ENCODE measurements around the gene ICAM3.
"Not testable (repeated sequence)": the region's sequence is repeated elsewhere in the genome, so short reads cannot be mapped to it uniquely, and the experiment has no call there.

Gene ICAM3, protein sequence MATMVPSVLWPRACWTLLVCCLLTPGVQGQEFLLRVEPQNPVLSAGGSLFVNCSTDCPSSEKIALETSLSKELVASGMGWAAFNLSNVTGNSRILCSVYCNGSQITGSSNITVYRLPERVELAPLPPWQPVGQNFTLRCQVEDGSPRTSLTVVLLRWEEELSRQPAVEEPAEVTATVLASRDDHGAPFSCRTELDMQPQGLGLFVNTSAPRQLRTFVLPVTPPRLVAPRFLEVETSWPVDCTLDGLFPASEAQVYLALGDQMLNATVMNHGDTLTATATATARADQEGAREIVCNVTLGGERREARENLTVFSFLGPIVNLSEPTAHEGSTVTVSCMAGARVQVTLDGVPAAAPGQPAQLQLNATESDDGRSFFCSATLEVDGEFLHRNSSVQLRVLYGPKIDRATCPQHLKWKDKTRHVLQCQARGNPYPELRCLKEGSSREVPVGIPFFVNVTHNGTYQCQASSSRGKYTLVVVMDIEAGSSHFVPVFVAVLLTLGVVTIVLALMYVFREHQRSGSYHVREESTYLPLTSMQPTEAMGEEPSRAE

DNA sequence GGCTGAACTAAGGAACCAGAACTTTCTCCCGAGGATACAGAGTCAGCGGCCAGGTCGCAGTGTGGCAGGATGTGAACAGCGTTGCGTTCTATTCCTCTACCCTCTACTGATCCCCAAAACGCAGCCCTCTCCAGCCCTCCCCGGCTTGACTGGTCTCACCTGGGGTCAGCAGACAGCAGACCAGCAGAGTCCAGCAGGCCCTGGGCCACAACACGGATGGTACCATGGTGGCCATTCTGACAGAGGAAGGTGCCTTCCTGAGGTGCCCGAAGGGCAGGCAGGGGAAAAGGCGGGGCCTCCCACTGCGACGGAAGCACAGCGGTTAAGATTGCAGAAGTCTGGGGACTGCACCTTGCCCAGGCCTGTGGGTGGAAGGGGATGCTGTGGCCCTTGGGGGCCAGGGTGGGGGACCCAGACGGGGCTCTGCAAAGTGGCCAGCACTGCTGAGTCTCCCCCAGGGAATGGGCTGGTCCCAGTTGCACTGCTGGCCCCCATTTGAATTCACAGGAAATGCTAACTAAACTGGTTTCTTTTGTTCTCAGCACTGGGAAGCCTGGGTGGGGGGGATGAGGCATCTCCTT lies at the start of gene ICAM3:
Gene ICAM3 (minus strand): TSS at position 245 of the 581 bp plus-strand sequence. CDS start 10 bp downstream, at position 235.
- no peak for DNase-seq

- peak; percentile 75 for DNase-seq
Measured at GRCh38 chr19:10388957-10389356, 49.5 kb upstream of the ICAM3 start.

DNA sequence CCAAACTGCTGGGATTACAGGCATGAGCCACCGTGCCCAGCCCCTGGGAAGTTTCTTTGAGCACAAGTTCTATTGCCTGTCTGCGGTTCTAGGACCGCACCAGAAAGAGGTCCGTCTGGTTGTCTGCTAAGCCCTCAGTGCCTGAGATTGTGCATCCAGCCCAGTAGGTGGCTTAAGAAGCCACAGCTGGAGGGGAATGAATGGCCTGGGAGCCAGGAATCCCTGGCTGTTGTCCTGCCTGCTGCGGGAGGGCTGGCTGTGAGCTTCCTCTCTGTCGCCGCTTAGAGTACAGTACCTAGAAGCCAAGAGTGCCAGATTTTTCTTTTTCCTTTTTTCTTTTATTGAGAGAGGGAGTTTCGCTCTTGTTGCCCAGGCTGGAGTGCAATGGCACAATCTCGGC lies 45.2 kb upstream of the ICAM3 start:
- DNase-seq, result no peak

DNA sequence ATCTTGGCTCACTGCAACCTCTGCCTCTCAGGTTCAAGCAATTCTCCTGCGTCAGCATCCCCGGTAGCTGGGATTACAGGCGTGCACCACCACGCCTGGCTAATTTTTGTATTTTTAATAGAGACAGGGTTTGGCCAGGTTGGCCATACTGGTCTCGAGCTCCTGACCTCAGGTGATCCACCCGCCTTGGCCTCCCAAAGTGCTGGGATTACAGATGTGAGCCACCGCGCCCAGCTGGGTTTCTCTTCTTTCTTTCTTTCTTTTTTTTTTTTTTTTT lies 43.7 kb upstream of the ICAM3 start:
- not testable (repeated sequence) for DNase-seq

GRCh38 chr19:10380313-10381102 lies 41.1 kb upstream of the ICAM3 start, which contains the start of gene TYK2:
TYK2 (minus strand) TSS chr19:10380572; CDS start chr19:10378406, 2,166 bp downstream.
- DNase-seq, result peak; percentile 96

- DNase-seq, result no peak
Measured at GRCh38 chr19:10379880-10380312, 40.5 kb upstream of the ICAM3 start.

GRCh38 chr19:10378124-10378523 lies 38.7 kb upstream of the ICAM3 start:
- no peak for DNase-seq

GRCh38 chr19:10377140-10377640 lies 37.8 kb upstream of the ICAM3 start:
- DNase-seq, result not testable (repeated sequence)

- no peak for DNase-seq
Measured at GRCh38 chr19:10374931-10375330, 35.5 kb upstream of the ICAM3 start.

- no peak for DNase-seq
Measured at GRCh38 chr19:10372690-10373089, 33.3 kb upstream of the ICAM3 start.

DNA sequence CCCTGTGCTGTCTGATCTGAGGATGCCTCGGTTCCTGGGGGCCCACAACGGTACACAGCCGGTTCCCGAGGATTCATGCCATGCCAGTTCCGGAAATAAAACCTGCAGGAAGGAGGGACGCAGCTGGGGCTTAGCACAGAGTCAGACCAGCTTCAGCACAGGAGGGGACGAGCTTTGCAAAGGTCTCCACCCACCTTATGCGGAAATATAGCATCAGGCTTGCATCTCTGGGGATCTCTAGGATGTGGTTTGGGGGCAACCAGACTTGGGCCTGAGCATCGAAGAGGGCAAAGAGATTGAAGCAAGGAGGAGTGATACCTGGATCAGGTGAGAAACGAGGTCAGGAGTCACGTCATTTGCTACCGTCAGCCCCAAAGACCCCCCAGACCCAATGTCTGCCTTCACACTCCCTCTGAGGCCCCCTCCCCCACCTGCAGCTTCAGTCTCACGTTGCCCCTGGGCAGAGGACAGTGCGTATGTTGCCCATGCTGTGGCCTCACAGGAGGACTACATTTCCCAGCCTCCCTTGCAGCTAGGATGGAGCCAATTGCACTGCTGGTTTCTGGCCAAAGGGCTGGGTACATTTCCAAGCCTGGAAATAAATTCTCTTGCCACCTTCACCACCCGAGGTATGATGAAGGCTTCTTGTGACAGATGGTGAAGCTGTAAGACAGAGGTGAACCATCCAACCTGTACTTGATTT lies 28.8 kb upstream of the ICAM3 start:
- no peak for DNase-seq

GRCh38 chr19:10366950-10367512 lies 27.6 kb upstream of the ICAM3 start:
- DNase-seq, result not testable (repeated sequence)

- no peak for DNase-seq
Measured at GRCh38 chr19:10365518-10365917, 26.1 kb upstream of the ICAM3 start.

GRCh38 chr19:10364644-10365043 lies 25.2 kb upstream of the ICAM3 start:
- DNase-seq, result no peak

DNA sequence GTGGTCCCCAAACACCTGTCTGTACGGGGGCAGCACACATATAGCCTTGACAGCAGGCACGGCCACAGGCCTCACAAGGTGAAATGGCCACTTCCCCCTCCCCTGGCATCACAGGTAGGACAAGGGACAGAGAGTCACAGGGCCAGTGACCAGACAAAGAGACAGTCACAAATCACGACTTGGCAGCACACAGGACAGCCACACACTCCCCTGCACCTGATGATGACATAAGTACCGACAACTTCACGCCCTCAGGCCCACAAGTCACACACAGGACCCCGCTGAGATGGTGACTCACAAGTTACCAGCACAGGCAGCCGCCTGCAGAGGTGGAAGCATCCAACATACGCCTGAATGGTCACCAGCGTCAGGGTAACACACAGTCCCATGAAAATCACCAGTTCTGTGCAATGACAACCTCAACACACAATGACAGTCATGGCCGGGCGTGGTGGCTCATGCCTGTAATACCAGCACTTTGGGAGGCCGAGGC lies 24.4 kb upstream of the ICAM3 start:
- no peak for DNase-seq

- DNase-seq, result no peak
Measured at GRCh38 chr19:10362259-10362658, 22.8 kb upstream of the ICAM3 start.

DNA sequence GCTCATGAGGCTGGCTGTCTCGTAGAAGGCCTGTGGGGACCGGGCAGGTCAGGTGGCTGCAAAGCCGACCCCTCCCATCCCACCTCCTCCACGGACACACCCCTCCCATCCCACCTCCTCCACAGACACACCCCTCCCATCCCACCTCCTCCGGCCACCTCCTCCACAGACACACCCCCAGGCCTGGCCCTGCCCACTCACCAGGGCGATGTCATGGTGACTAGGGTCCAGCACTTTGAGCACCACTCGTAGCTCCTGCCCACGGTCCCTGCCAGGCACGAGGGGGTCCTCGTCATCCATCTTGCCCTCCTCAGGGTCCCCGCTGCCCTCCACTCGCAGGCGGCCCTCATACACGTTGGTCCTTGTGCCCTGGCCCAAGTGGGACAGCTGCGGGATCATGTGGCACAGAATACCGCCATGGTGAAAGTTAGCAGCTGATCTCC lies 22.2 kb upstream of the ICAM3 start:
- DNase-seq, result no peak

DNA sequence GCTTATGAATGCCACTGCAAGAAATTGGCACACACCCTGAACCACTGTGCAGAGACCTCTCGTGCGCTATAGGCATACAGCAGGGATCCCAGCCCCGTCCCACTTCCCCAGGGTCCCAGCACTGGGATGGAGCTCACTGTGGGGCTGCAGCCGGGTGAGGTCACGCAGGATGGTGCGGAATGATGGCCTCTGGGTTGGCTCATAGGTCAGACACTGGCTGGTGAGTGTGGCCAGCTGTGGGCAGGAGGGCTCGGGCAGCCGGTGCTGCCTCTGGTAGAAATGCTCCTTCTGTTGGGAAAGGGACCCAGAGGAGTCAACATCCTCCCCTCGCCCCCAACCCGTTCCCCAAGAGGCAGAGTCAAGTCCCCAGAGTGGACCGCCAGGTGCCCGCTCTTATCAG lies 17.0 kb upstream of the ICAM3 start:
- DNase-seq, result no peak

- DNase-seq, result no peak
Measured at GRCh38 chr19:10353793-10354391, 14.5 kb upstream of the ICAM3 start.

DNA sequence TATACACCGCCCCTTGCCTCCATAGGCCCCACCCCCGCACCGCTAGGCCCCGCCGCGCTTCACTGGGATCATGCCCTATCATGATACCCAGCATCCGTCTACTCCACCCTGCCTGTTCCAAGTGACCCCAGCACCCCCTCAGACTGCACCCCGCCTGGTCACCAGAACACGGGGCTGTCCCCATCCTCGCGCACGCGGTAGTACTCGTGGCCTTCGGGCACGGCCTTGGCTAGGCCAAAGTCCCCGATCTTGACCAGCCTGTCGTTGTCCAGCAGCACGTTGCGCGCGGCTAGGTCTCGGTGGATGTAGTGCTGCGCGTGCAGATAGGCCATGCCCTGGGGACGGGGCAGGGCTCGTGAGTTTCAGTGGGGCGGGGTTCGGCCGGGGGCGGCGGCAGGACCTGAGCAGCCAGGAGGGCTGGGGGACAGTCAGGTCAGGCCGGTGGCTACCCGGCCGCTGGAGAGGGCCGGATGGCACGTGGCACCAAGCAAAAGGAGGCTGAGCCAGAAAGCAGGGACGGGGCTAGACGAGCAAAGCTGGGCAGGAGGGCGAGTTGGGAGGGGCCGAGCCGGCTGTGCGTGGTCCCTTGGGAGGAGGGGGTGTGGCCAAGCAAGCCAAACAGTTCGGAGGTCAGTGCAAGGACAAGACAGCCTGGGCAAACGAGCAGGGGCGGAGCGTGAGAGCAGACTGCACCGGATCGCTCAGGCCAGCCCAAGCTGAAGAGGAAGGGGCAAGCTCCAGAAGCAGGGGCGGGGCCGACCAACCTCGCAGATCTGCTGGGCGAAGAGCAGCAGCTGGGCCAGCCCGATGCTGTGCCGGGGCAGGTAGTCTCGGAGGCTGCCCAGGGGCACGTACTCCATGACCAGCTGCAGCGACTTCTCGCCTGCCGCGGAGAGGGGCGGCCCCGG lies 13.6 kb upstream of the ICAM3 start:
- DNase-seq, result no peak

Data from NCI-H1694 (cell line).